Astrocyte of the hippocampus (primary cell): ENCODE data around the gene BCAS3.
"Not testable (repeated sequence)": the region's sequence is repeated elsewhere in the genome, so short reads cannot be mapped to it uniquely, and the experiment has no call there.

ENCODE experiments used
- DNase-seq: peaks from one replicate; pipeline ENCODE4 v3.0.0; 2011; ENCODE audit warnings: low read depth, low spot score

BCAS3 gene

DNA sequence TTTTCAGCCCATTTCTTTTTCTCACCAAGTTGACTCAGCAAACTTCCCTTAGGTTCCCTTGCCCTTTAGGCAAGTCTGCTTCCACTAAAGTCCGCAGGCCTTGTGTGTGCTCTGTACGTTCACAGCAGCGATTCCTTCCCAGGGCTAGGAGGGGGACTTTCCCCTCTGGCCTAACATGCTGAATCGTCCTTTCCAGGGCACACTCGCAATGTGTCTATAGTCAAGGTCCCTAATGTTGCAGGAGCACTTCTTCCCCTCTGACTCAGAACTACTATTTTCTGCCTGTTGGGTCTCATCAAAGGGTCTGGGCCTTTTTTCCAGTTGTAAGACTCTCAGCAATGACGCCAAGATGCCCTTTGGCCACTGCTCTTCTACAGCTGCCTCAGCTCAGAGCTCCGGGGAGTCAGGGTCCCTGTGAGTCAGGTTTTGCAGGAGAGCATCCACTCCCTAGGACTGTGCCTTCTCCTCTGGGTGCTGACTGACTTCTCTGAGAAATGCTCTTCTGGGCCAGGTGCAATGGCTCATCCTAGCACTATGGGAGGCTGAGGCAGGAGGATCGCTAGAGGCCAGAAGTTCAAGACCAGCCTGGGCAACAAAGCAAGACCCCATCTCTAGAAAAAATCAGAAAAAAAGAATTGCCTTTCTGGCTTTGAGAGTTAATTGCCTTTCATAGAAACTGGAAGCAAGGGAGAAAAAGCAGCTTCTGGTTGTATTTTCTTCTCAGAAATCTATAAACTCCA, 657.6 kb downstream of the BCAS3 start:
- no peak for DNase-seq

- peak; percentile 82 for DNase-seq
Observed at GRCh38 chr17:61335845-61336655, 658.4 kb downstream of the BCAS3 start.

GRCh38 chr17:61337290-61337689, 659.6 kb downstream of the BCAS3 start:
- DNase-seq, result peak; percentile 37

GRCh38 chr17:61338000-61338798, 660.5 kb downstream of the BCAS3 start:
- peak; percentile 62 for DNase-seq

DNA sequence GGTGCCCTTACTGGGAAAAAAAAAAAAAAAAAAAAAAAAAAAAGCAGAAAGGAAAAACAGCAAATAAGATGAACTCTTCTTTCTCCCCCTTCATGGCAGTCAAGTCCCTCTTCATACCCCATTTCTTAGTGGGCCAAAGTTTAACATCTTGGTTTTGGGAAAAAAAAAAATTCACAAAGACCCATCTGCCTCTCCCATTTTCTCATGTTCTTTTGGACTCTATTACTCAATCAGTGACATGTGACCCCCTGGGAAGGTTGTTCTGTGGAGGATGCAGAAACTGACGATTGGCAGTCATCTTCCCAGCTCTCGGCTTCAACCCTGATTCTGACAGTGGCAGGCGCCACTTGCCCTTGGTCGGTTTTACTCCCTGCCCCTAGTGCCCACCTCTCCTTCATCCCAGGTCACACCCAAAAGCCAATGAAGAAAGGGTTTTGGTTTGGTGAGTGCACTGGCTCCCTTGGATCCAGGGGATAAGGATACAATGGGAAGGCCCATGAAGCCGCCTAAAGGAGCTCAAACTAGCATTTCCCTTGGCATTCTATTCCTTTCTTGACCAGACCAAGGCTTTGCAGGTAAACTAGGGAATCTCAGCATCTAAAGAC, 661.3 kb downstream of the BCAS3 start:
- DNase-seq, result no peak

GRCh38 chr17:61340431-61341209, 663.0 kb downstream of the BCAS3 start:
- DNase-seq, result no peak

GRCh38 chr17:61343576-61343975, 665.9 kb downstream of the BCAS3 start:
- DNase-seq, result no peak

DNA sequence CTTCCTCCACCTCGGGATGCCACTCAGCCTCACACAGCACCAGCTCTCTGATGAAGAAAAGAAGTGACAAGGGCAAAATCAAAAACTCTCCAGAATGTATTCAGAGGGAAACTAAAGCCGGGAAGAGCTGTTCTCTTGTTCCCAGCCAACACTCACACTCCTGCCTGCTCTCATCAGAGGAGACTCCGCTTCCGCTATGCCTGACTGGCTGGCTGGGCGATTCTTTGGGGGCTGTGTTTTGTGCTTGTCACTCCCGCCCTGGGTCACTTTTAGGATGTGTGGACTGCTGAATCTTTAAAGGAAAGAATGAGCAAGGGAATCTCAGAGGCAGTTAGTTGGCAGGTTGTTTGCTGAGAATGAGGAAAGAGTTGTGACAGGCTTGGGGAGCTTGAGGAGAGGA, 667.4 kb downstream of the BCAS3 start:
- no peak for DNase-seq

- no peak for DNase-seq
Observed at GRCh38 chr17:61345825-61346666, 668.4 kb downstream of the BCAS3 start.

DNA sequence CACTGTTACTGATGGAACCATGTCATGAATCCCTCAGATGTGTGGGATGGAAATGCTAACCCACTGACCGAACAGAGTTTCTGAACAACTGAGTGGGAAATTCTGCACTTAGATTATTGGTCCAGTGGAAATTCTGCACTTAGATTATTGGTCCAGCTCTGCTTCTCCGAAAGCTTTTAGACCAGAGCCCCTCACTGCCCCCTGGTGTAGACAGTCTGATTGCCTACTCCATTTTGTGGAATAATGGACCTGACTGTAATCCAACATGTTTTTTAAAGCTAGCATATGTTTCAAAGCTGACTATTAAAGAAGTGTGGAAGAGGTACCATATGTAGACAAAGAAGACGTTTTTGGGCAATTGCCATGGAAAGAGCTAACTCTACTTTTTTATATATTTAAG, 671.7 kb downstream of the BCAS3 start:
- no peak for DNase-seq

GRCh38 chr17:61351745-61352407, 674.2 kb downstream of the BCAS3 start:
- no peak for DNase-seq

GRCh38 chr17:61352408-61352770, 674.7 kb downstream of the BCAS3 start:
- no peak for DNase-seq

DNA sequence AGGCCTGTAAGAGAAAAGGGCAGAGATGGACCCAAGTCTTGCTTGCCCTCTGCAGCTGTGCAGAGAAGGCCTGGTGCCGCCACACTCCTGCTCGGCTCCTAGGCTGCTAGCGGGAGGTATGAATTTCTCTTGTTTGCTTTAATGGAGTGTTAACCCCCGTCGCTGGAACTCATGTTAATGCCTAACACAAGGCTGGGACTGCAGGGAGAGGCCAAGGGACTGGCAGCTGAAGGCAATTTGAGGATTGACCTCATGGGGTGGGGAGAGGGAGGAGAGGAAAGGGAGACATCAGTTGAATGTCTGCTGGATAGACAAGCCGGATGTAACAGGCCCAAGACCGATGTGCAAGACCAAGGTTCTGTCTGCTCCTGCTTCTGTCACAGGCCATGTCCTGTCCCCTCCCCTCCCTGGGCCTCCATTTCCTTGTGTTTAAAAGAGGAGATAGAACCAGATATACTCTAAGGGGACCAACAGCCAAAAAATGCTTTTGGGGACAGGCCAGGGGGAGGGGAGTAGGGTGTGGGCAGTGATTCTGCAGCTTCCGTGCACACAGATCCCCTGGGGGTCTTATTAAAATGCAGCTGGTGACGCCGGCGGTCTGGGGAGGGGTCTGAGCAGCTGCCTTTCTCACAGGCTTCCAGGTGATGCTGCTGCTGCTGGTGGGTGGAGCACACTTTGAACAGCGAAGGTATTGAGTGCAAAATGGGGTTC, 675.3 kb downstream of the BCAS3 start:
- DNase-seq, result no peak

GRCh38 chr17:61353615-61354014, 676.0 kb downstream of the BCAS3 start:
- DNase-seq, result no peak

GRCh38 chr17:61354895-61355874, 677.5 kb downstream of the BCAS3 start:
- no peak for DNase-seq

- DNase-seq, result not testable (repeated sequence)
Observed at GRCh38 chr17:61357061-61357460, 679.4 kb downstream of the BCAS3 start.

GRCh38 chr17:61359513-61359912, 681.9 kb downstream of the BCAS3 start:
- DNase-seq, result not testable (repeated sequence)
